Hindlimb muscle (tissue), 1 donor: Measurements from ENCODE around the gene ABCA6. TPM values are rescaled to one million over a fixed set of nuclear protein-coding genes. Genes with fewer than 3 reads are reported as not detected.

ENCODE experiments used
- DNase-seq: peaks from one replicate; pipeline ENCODE4 v3.0.0-alpha.2; 2013
- polyA plus RNA-seq: library from polyadenylated mRNA; unstranded; fragments of 120-200 nt; gene quantifications from one replicate; pipeline ENCODE4 v1.2.1, GENCODE V29; 2013; ENCODE audit not compliant: insufficient read length

ABCA6 gene
- polyA plus RNA-seq, 1 donor: 12.0 TPM

GRCh38 chr17:69143151-69143550, 1.5 kb upstream of the ABCA6 start:
- DNase-seq: no peak

- DNase-seq: peak; percentile 77
These were observed 594 bp upstream of the ABCA6 start for GRCh38 chr17:69142175-69142802.

- DNase-seq: no peak
These were observed 7.6 kb downstream of the ABCA6 start for GRCh38 chr17:69134112-69134511.

GRCh38 chr17:69130627-69131296, 10.9 kb downstream of the ABCA6 start:
- DNase-seq: no peak

GRCh38 chr17:69123626-69124025, 18.1 kb downstream of the ABCA6 start:
- DNase-seq: no peak

GRCh38 chr17:69122065-69122464, 19.6 kb downstream of the ABCA6 start:
- DNase-seq: no peak

- DNase-seq: no peak
These were observed 23.6 kb downstream of the ABCA6 start for GRCh38 chr17:69117855-69118784.

- no peak for DNase-seq
These were observed 29.9 kb downstream of the ABCA6 start for GRCh38 chr17:69111794-69112193.

- DNase-seq: no peak
These were observed 35.6 kb downstream of the ABCA6 start for GRCh38 chr17:69105907-69106730.

- DNase-seq: no peak
These were observed 38.0 kb downstream of the ABCA6 start for GRCh38 chr17:69103557-69104233.

- DNase-seq: no peak
These were observed 43.1 kb downstream of the ABCA6 start for GRCh38 chr17:69098625-69099024.

GRCh38 chr17:69096541-69096940, 45.2 kb downstream of the ABCA6 start:
- no peak for DNase-seq

- DNase-seq: no peak
These were observed 47.7 kb downstream of the ABCA6 start for GRCh38 chr17:69093995-69094394.

GRCh38 chr17:69093279-69093789, 48.4 kb downstream of the ABCA6 start:
- DNase-seq: no peak

GRCh38 chr17:69090365-69090764, 51.3 kb downstream of the ABCA6 start:
- no peak for DNase-seq

GRCh38 chr17:69088643-69089200, 53.0 kb downstream of the ABCA6 start:
- DNase-seq: no peak

- no peak for DNase-seq
These were observed 55.1 kb downstream of the ABCA6 start for GRCh38 chr17:69086641-69087040.

- DNase-seq: no peak
These were observed 56.8 kb downstream of the ABCA6 start for GRCh38 chr17:69084911-69085310.

GRCh38 chr17:69082696-69083095, 59.0 kb downstream of the ABCA6 start:
- no peak for DNase-seq

GRCh38 chr17:69078864-69079263, 62.8 kb downstream of the ABCA6 start:
- no peak for DNase-seq

GRCh38 chr17:69075823-69076222, 65.9 kb downstream of the ABCA6 start:
- DNase-seq: no peak
